GM12878 (cell line): Measurements from ENCODE around the gene XPOT. TPM values are rescaled to one million over a fixed set of nuclear protein-coding genes. Genes with fewer than 3 reads are reported as not detected.

Experiments used
- ATAC-seq: fragments of 200-7000 bp; cut with Tn5 transposase; 3 replicates; pipeline ENCODE4 v1.9.1; 2020; ENCODE audit warnings: mild to moderate bottlenecking, moderate library complexity
- BruUV-seq: library from RNA; stranded (reverse); fragments of 400-500 nt; replicated peaks from 2 replicates; lab custom pipeline; 2021; lab: Mats Ljungman, UMichigan
- CTCF ChIA-PET: fragments of 300-600 bp; sonication (Branson Sonifier 250); formaldehyde crosslinking; extraction: SDS; loops from one replicate; lab custom pipeline; 2021; ENCODE audit warnings: inconsistent platforms; lab: Yijun Ruan, JAX
- POLR2A ChIA-PET: fragments of 350-600 bp; formaldehyde crosslinking; extraction: SDS; loops from one replicate; lab custom pipeline; 2021; ENCODE audit warnings: inconsistent platforms; lab: Charles Lee
- RAD21 ChIA-PET: fragments of 300-600 bp; sonication (Branson Sonifier 250); formaldehyde crosslinking; loops from one replicate; lab custom pipeline; 2023; ENCODE audit warnings: antibody characterized with exemption; ENCODE audit not compliant: unreplicated experiment; lab: Charles Lee
- SMC1A ChIA-PET: fragments of 300-600 bp; sonication (Branson Sonifier 250); formaldehyde crosslinking; loops from one replicate; lab custom pipeline; 2023; ENCODE audit not compliant: unreplicated experiment, uncharacterized antibody; lab: Charles Lee
- DNase-seq: peaks from one replicate; pipeline ENCODE4 v3.0.0-alpha.2; 2011; ENCODE audit warnings: low read depth, low spot score
- FAIRE-seq: peaks from 3 replicates; lab custom pipeline; 2011; peaks lifted over from hg19 to GRCh38; lab: Jason Lieb, UNC
- H2AFZ ChIP-seq: 2 replicates; pipeline ENCODE4 v1.6.0; 2011; ENCODE audit warnings: low read depth, low read length, control low read depth; ENCODE audit not compliant: control insufficient read depth
- H3K27ac ChIP-seq: 2 replicates; pipeline ENCODE4 v1.5.1; 2011; ENCODE audit warnings: control low read depth; ENCODE audit not compliant: control insufficient read depth, insufficient read depth
- H3K27me3 ChIP-seq, 2 experiments: replicated peaks in 1 of 2; 2 replicates each; pipeline versions ENCODE4 v1.6.0 to v1.6.1; 2011; ENCODE audit warnings: low read length in 1 of 2; ENCODE audit not compliant: control insufficient read depth in 2 of 2, insufficient read depth in 2 of 2
- H3K36me3 ChIP-seq, 2 experiments: 2 replicates each; pipeline ENCODE4 v1.5.1; 2011; ENCODE audit warnings: low read length in 1 of 2; ENCODE audit not compliant: control insufficient read depth in 2 of 2, insufficient read depth in 2 of 2
- H3K4me1 ChIP-seq: 2 replicates; pipeline ENCODE4 v1.6.1; 2011; ENCODE audit warnings: mild to moderate bottlenecking, low read length, moderate library complexity, mixed read lengths; ENCODE audit not compliant: control insufficient read depth, insufficient read depth
- H3K4me2 ChIP-seq: 2 replicates; pipeline ENCODE4 v1.6.0; 2011; ENCODE audit warnings: control low read depth; ENCODE audit not compliant: control insufficient read depth, insufficient read depth
- H3K4me3 ChIP-seq: fragments of 200-600 bp; sonication (generic); 2 replicates; pipeline ENCODE4 v1.5.1; 2016
- H3K79me2 ChIP-seq: 2 replicates; pipeline ENCODE4 v1.6.0; 2011; ENCODE audit warnings: low read length; ENCODE audit not compliant: control insufficient read depth, insufficient read depth
- H3K9ac ChIP-seq: 2 replicates; pipeline ENCODE4 v1.8.0; 2011; ENCODE audit warnings: low read length, control low read depth, mixed read lengths; ENCODE audit not compliant: control insufficient read depth, insufficient read depth
- H3K9me3 ChIP-seq: replicated peaks from 3 replicates; pipeline ENCODE4 v1.5.1; 2011; ENCODE audit warnings: mild to moderate bottlenecking, low read length; ENCODE audit not compliant: control insufficient read depth, insufficient read depth
- H4K20me1 ChIP-seq: 2 replicates; pipeline ENCODE4 v1.6.0; 2011; ENCODE audit not compliant: control insufficient read depth, insufficient read depth
- BCL3 ChIP-seq: IDR thresholded peaks from 2 replicates; pipeline ENCODE4 v1.6.1; 2011; ENCODE audit warnings: borderline replicate concordance, low read depth, mild to moderate bottlenecking, moderate library complexity, low read length; ENCODE audit not compliant: insufficient read depth, poor library complexity, severe bottlenecking
- BRCA1 ChIP-seq: IDR thresholded peaks from 2 replicates; pipeline ENCODE4 v1.6.1; 2011; ENCODE audit warnings: low read depth, low read length, improper control_type of control experiment
- CEBPB ChIP-seq, 2 experiments: fragments of 150-350 bp in 1 of 2; IDR thresholded peaks; 2 replicates each; pipeline ENCODE4 v1.6.1; 2012 to 2014; ENCODE audit warnings: low read depth in 2 of 2, low read length in 2 of 2, borderline replicate concordance in 1 of 2, inconsistent platforms in 1 of 2
- CHD2 ChIP-seq: IDR thresholded peaks from 2 replicates; pipeline ENCODE4 v1.6.1; 2011; ENCODE audit warnings: low read depth, low read length, improper control_type of control experiment, borderline replicate concordance
- EED ChIP-seq: sonication (generic); IDR thresholded peaks from 2 replicates; pipeline ENCODE4 v1.6.1; 2016; ENCODE audit warnings: antibody characterized with exemption, low read depth
- EGR1 ChIP-seq, 2 experiments: IDR thresholded peaks; 1 replicate in 1 of 2; 2 replicates in 1 of 2; pipeline ENCODE4 v1.6.1; 2011 to 2012; ENCODE audit warnings: low read depth in 2 of 2, low read length in 2 of 2, borderline replicate concordance in 1 of 2, mild to moderate bottlenecking in 1 of 2, moderate library complexity in 1 of 2
- HCFC1 ChIP-seq: fragments of 150-350 bp; IDR thresholded peaks from 2 replicates; pipeline ENCODE4 v1.6.1; 2014; ENCODE audit warnings: low read length
- KLF5 ChIP-seq: fragments of 450-650 bp; IDR thresholded peaks from 2 replicates; pipeline ENCODE4 v1.6.1; 2014; ENCODE audit warnings: mild to moderate bottlenecking; ENCODE audit not compliant: partially characterized antibody
- NFXL1 ChIP-seq: fragments of 450-650 bp; IDR thresholded peaks from 2 replicates; pipeline ENCODE4 v1.6.1; 2017; ENCODE audit warnings: antibody characterized with exemption, mild to moderate bottlenecking, borderline replicate concordance
- POLR2A ChIP-seq: IDR thresholded peaks from 2 replicates; pipeline ENCODE4 v1.6.1; 2011; ENCODE audit warnings: low read depth, mild to moderate bottlenecking, low read length
- SIN3A ChIP-seq: IDR thresholded peaks from 2 replicates; pipeline ENCODE4 v1.6.1; 2012; ENCODE audit warnings: low read depth, low read length, improper control_type of control experiment
- WGBS: methylation state at CpG from one replicate; pipeline ENCODE4 v1.1.6; 2016; ENCODE audit warnings: low lambda C conversion rate; ENCODE audit not compliant: insufficient replicate concordance, insufficient coverage; ENCODE audit errors: missing lambda C conversion rate; 5-methylcytosine and 5-hydroxymethylcytosine counted together
- in situ Hi-C: fragments of 300-500 bp; cut with MboI; formaldehyde crosslinking; loops from 9 replicates; pipeline ENCODE4 v1.14.3; 2018; ENCODE audit warnings: mixed read lengths
- intact Hi-C: fragments of 100-400 bp; cut with micrococcal nuclease; formaldehyde crosslinking; loops from one replicate; pipeline ENCODE4 v1.14.2; 2022; ENCODE audit not compliant: unreplicated experiment
- polyA plus RNA-seq, 11 experiments: library from polyadenylated mRNA; depleted of rRNA in 4 of 11; unstranded in 6 of 11; stranded (reverse) in 5 of 11; fragments of >200 nt; fragmentation: Nextera tagmentation in 4 of 11; fragmentation: Illumina TruSeq in 1 of 11; extraction: Ambion mirVana in 4 of 11; extraction: Trizol in 1 of 11; gene quantifications; 1 replicate in 1 of 11; 2 replicates in 10 of 11; pipeline versions ENCODE4 v1.2.1 to v1.2.3, GENCODE V29; 2011 to 2016; ENCODE audit warnings: inconsistent platforms in 2 of 11, missing spikeins in 2 of 11, low read depth in 1 of 11
- total RNA-seq, 4 experiments: library from RNA; depleted of rRNA in 3 of 4; stranded (reverse); fragments of >200 nt in 3 of 4; fragmentation: Illumina TruSeq in 1 of 4; extraction: Trizol in 1 of 4; gene quantifications; 2 replicates each; pipeline versions ENCODE4 v1.2.1 to v1.2.3, GENCODE V29; 2013 to 2021
- TF ChIP-seq, protein P1 (sequence below): fragments of 450-650 bp; IDR thresholded peaks from 2 replicates; pipeline ENCODE4 v1.6.1; 2017; ENCODE audit warnings: antibody characterized with exemption, mild to moderate bottlenecking, moderate library complexity
- TF ChIP-seq, protein P2 (sequence below): fragments of 450-650 bp; IDR thresholded peaks from 2 replicates; pipeline ENCODE4 v1.6.1; 2018; ENCODE audit warnings: borderline replicate concordance, mild to moderate bottlenecking; ENCODE audit not compliant: partially characterized antibody

XPOT gene
- total and polyA plus RNA-seq, 10 of the 15 experiments (the other 5 are each of a cell fraction or from before 2014, with no cell fraction given) = 11.9 to 66.3 (median 54.7) TPM

DNA sequence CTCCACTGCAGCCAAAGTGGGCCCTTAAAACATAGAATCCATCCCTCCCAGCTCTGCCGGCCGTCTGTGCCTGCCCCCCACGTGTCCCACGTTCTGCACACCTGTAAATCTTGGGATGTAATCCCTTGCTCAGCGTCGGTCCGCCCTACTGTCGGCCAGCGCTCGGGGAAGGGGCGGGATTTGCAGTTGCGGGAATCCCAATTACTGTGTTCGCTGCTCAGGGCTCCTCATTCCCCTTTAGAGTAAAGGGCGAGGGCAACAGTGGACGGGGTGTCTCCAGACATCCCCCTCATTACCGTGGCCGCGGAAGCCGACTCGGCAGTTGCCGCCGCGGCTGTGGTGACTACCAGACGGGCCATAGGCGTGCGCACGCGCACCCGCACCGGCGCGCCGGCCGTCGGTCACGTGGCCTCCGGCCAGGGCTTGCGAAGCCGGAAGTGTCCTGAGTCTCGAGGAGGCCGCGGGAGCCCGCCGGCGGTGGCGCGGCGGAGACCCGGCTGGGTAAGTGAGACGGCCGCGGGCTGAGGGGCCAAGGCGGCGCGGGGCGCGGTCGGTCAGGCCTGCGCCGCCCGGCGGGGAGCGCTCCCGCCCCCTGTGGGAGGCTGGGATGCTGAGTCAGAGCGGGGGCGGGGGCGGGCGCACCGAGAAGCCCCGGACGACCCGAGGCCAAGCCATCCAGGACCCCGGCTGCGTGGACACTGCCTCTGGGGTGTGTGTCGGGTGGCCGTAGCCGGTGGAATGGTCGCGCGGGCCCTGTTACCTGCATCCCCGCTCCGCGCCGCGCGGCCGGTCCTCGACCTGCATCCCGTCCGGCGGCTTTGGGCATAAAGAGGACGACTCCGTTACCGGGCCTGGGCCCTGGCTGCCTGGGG is 47.7 kb downstream of the XPOT start, which contains the start of gene TBK1:
Gene TBK1 (plus strand): TSS at position 434 of the 872 bp plus-strand sequence. CDS start 3,751 bp downstream, outside the sequence.
- H2AFZ ChIP-seq = peak within 1 kb of the TSS; percentile 98
- no peaks in the 10 kb centered on the region for H3K9me3 ChIP-seq
- BruUV-seq = no TSS peak
- ChIA-PET SMC1A (interaction anchor here (2.2 kb wide), 1 partner anchor 15 kb away, joined by 9 read pairs; no protein-coding TSS in a partner anchor), RAD21 (no interaction called here), POLR2A (interaction anchor here (0.6 kb wide), 1 partner anchor 11 kb away, joined by 3 read pairs; no protein-coding TSS in a partner anchor), CTCF (interaction anchor here (1.4 kb wide), 1 partner anchor 48 kb away, joined by 3 read pairs; no protein-coding TSS in a partner anchor)
- H3K4me2 ChIP-seq = peak within 1 kb of the TSS; percentile 85
- H3K4me3 ChIP-seq = peak within 1 kb of the TSS; percentile 97
- in situ Hi-C loops = no loop called here
- H3K79me2 ChIP-seq = peaks cover 53% of the 10 kb centered on the region
- H3K36me3 ChIP-seq = peaks cover 2 to 14% of the 10 kb centered on the region in 2 experiments; a peak in 3 of 4 replicates
- H3K9ac ChIP-seq = peak within 1 kb of the TSS; percentile 93
- FAIRE-seq (peak; percentile 7), DNase-seq (peak; percentile 53), ATAC-seq (peak; percentile 92)
- under 1% methylated on average over 86 of the region's 94 CpGs for WGBS
- intact Hi-C loops = loop anchor here (1.0 to 5.0 kb wide), 3 partner anchors 48 to 230 kb away; partner anchors contain the start of genes KICS2, RASSF3 and XPOT
- no peaks in the 10 kb centered on the region for H4K20me1 ChIP-seq
- H3K27me3 ChIP-seq = no peaks in the 10 kb centered on the region
- peak within 1 kb of the TSS; percentile 88 for H3K27ac ChIP-seq
- H3K4me1 ChIP-seq = peaks cover 1% of the 10 kb centered on the region; the same call in 1 of the 2 replicates
- TF ChIP-seq, protein P1, sequence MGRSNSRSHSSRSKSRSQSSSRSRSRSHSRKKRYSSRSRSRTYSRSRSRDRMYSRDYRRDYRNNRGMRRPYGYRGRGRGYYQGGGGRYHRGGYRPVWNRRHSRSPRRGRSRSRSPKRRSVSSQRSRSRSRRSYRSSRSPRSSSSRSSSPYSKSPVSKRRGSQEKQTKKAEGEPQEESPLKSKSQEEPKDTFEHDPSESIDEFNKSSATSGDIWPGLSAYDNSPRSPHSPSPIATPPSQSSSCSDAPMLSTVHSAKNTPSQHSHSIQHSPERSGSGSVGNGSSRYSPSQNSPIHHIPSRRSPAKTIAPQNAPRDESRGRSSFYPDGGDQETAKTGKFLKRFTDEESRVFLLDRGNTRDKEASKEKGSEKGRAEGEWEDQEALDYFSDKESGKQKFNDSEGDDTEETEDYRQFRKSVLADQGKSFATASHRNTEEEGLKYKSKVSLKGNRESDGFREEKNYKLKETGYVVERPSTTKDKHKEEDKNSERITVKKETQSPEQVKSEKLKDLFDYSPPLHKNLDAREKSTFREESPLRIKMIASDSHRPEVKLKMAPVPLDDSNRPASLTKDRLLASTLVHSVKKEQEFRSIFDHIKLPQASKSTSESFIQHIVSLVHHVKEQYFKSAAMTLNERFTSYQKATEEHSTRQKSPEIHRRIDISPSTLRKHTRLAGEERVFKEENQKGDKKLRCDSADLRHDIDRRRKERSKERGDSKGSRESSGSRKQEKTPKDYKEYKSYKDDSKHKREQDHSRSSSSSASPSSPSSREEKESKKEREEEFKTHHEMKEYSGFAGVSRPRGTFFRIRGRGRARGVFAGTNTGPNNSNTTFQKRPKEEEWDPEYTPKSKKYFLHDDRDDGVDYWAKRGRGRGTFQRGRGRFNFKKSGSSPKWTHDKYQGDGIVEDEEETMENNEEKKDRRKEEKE = 0 out of 2 replicates have a peak, but pooled peaks have one; percentile 47
- TF ChIP-seq CEBPB (IDR thresholded peaks at IDR 0.05; ENCODE audit: borderline replicate concordance in 1 of 2, low read depth in 2 of 2, low read length in 2 of 2) (no peak), BRCA1 (no peak), CHD2 (0 out of 2 replicates have a peak, but pooled peaks have one; percentile 27), EED (no peak), EGR1 (IDR thresholded peaks at IDR 0.05; ENCODE audit: borderline replicate concordance in 1 of 2, low read depth in 2 of 2, low read length in 2 of 2) (peak in 1 of 2 experiments; percentile 91; a peak in 1 of 3 replicates), KLF5 (peak; percentile 45), HCFC1 (0 out of 2 replicates have a peak, but pooled peaks have one; percentile 35), BCL3 (peak; percentile 15), NFXL1 (peak; percentile 77; the same call in 1 of the 2 replicates), POLR2A (peak; percentile 83), SIN3A (peak; percentile 50)
- TF ChIP-seq, protein P2, sequence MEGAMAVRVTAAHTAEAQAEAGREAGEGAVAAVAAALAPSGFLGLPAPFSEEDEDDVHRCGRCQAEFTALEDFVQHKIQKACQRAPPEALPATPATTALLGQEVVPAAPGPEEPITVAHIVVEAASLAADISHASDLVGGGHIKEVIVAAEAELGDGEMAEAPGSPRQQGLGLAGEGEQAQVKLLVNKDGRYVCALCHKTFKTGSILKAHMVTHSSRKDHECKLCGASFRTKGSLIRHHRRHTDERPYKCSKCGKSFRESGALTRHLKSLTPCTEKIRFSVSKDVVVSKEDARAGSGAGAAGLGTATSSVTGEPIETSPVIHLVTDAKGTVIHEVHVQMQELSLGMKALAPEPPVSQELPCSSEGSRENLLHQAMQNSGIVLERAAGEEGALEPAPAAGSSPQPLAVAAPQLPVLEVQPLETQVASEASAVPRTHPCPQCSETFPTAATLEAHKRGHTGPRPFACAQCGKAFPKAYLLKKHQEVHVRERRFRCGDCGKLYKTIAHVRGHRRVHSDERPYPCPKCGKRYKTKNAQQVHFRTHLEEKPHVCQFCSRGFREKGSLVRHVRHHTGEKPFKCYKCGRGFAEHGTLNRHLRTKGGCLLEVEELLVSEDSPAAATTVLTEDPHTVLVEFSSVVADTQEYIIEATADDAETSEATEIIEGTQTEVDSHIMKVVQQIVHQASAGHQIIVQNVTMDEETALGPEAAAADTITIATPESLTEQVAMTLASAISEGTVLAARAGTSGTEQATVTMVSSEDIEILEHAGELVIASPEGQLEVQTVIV = peak; percentile 50
